IMR-90 (cell line): ENCODE measurements around the gene CHTF8. TPM values are rescaled to one million over a fixed set of nuclear protein-coding genes. Genes with fewer than 3 reads are reported as not detected.

ENCODE experiments used
- ATAC-seq: fragments of 200-7000 bp; cut with Tn5 transposase; 2 replicates; pipeline ENCODE4 v1.9.1; 2020; ENCODE audit warnings: low read depth, mild to moderate bottlenecking, moderate library complexity
- BruUV-seq: library from RNA; stranded (reverse); fragments of 400-500 nt; replicated peaks from 2 replicates; lab custom pipeline; 2021; lab: Mats Ljungman, UMichigan
- CTCF ChIA-PET: fragments of 300-600 bp; formaldehyde crosslinking; extraction: SDS; loops from one replicate; lab custom pipeline; 2021; ENCODE audit warnings: antibody characterized with exemption; lab: Yijun Ruan, JAX
- POLR2A ChIA-PET: fragments of 300-600 bp; sonication (Branson Sonifier 250); formaldehyde crosslinking; loops from one replicate; lab custom pipeline; 2022; ENCODE audit warnings: antibody characterized with exemption; ENCODE audit not compliant: unreplicated experiment; lab: Charles Lee
- DNase-seq: peaks from one replicate; pipeline ENCODE4 v3.0.0; 2013
- H2AFZ ChIP-seq: replicated peaks from 2 replicates; pipeline ENCODE3; 2013; ENCODE audit warnings: low read length, mild to moderate bottlenecking; ENCODE audit not compliant: poor library complexity
- H2AK5ac ChIP-seq: 2 replicates; pipeline ENCODE4 v1.6.1; 2013; ENCODE audit warnings: low read depth, low read length, inconsistent platforms
- H2AK9ac ChIP-seq: replicated peaks from 2 replicates; pipeline ENCODE3; 2013; ENCODE audit warnings: mild to moderate bottlenecking, low read depth, low read length, moderate library complexity; ENCODE audit not compliant: poor library complexity
- H2BK120ac ChIP-seq: 2 replicates; pipeline ENCODE4 v1.6.1; 2013; ENCODE audit warnings: low read depth, low read length, inconsistent platforms
- H2BK15ac ChIP-seq: 3 replicates; pipeline ENCODE4 v1.6.1; 2013; ENCODE audit warnings: low read depth, low read length, inconsistent platforms
- H2BK20ac ChIP-seq: 2 replicates; pipeline ENCODE4 v1.6.1; 2013; ENCODE audit warnings: low read depth, mild to moderate bottlenecking, inconsistent platforms, low read length, moderate library complexity
- H2BK5ac ChIP-seq: 2 replicates; pipeline ENCODE4 v1.6.1; 2013; ENCODE audit warnings: mild to moderate bottlenecking, low read depth, low read length, inconsistent platforms; ENCODE audit not compliant: poor library complexity, severe bottlenecking
- H3K14ac ChIP-seq: replicated peaks from 2 replicates; pipeline ENCODE4 v1.6.1; 2013; ENCODE audit warnings: low read depth, low read length, inconsistent platforms
- H3K18ac ChIP-seq: 2 replicates; pipeline ENCODE4 v1.6.1; 2013; ENCODE audit warnings: low read depth, low read length, control low read depth
- H3K23ac ChIP-seq: 2 replicates; pipeline ENCODE4 v1.6.1; 2013; ENCODE audit warnings: low read depth, low read length, inconsistent platforms
- H3K27ac ChIP-seq: 2 replicates; pipeline ENCODE4 v1.5.1; 2013; ENCODE audit warnings: mild to moderate bottlenecking, control low read depth, low read length; ENCODE audit not compliant: insufficient read depth
- H3K27me3 ChIP-seq: 2 replicates; pipeline ENCODE4 v1.6.1; 2013; ENCODE audit warnings: low read length; ENCODE audit not compliant: control insufficient read depth, insufficient read depth
- H3K36me3 ChIP-seq: 2 replicates; pipeline ENCODE4 v1.6.1; 2013; ENCODE audit warnings: low read length, mixed read lengths; ENCODE audit not compliant: control insufficient read depth, insufficient read depth
- H3K4ac ChIP-seq: 2 replicates; pipeline ENCODE4 v1.6.1; 2013; ENCODE audit warnings: low read depth, low read length, inconsistent platforms
- H3K4me1 ChIP-seq: 2 replicates; pipeline ENCODE4 v1.6.1; 2013; ENCODE audit warnings: low read length, mixed read lengths; ENCODE audit not compliant: control insufficient read depth, insufficient read depth
- H3K4me2 ChIP-seq: 2 replicates; pipeline ENCODE4 v1.6.1; 2013; ENCODE audit warnings: low read depth, mild to moderate bottlenecking, control low read depth, low read length, moderate library complexity
- H3K4me3 ChIP-seq: 2 replicates; pipeline ENCODE4 v1.5.1; 2013; ENCODE audit warnings: low read depth, mild to moderate bottlenecking, control low read depth, low read length, moderate library complexity; ENCODE audit not compliant: insufficient read depth
- H3K56ac ChIP-seq: 2 replicates; pipeline ENCODE4 v1.6.1; 2013; ENCODE audit warnings: low read length, inconsistent platforms; ENCODE audit not compliant: insufficient read depth; ENCODE audit errors: extremely low read depth
- H3K79me1 ChIP-seq, 2 experiments: 2 replicates each; pipeline ENCODE4 v1.6.1; 2013; ENCODE audit warnings: low read length in 2 of 2, inconsistent platforms in 1 of 2, low read depth in 1 of 2
- H3K9ac ChIP-seq: 2 replicates; pipeline ENCODE4 v1.6.1; 2013; ENCODE audit warnings: low read depth, low read length, control low read depth
- H3K9me1 ChIP-seq: 2 replicates; pipeline ENCODE4 v1.6.1; 2013; ENCODE audit warnings: low read length, inconsistent platforms; ENCODE audit not compliant: insufficient read depth
- H3K9me3 ChIP-seq: 2 replicates; pipeline ENCODE4 v1.6.1; 2013; ENCODE audit warnings: low read length; ENCODE audit not compliant: control insufficient read depth, insufficient read depth
- H4K20me1 ChIP-seq: 2 replicates; pipeline ENCODE4 v1.6.1; 2013; ENCODE audit warnings: low read length, inconsistent platforms; ENCODE audit not compliant: insufficient read depth
- H4K5ac ChIP-seq: 2 replicates; pipeline ENCODE4 v1.6.1; 2013; ENCODE audit warnings: mild to moderate bottlenecking, low read depth, low read length, control low read depth
- H4K8ac ChIP-seq, 2 experiments: 2 replicates each; pipeline ENCODE4 v1.6.1; 2013; ENCODE audit warnings: low read depth in 2 of 2, low read length in 2 of 2, control low read depth in 1 of 2, inconsistent platforms in 1 of 2
- H4K91ac ChIP-seq: 2 replicates; pipeline ENCODE4 v1.6.1; 2013; ENCODE audit warnings: low read depth, low read length, inconsistent platforms; ENCODE audit not compliant: insufficient read depth
- BHLHE40 ChIP-seq: fragments of 150-350 bp; IDR thresholded peaks from 2 replicates; pipeline ENCODE4 v1.6.1; 2016; ENCODE audit warnings: mild to moderate bottlenecking, low read depth, low read length
- CEBPB ChIP-seq: IDR thresholded peaks from 2 replicates; pipeline ENCODE4 v1.6.1; 2012; ENCODE audit warnings: low read depth, low read length, improper control_type of control experiment
- CHD1 ChIP-seq: IDR thresholded peaks from 2 replicates; pipeline ENCODE4 v1.6.1; 2012; ENCODE audit warnings: low read depth, low read length, improper control_type of control experiment
- CTCF ChIP-seq: conservative IDR thresholded peaks from 2 replicates; pipeline ENCODE4 v1.5.1; 2012; ENCODE audit warnings: mild to moderate bottlenecking, low read depth, low read length, improper control_type of control experiment
- MAFK ChIP-seq: IDR thresholded peaks from 2 replicates; pipeline ENCODE4 v1.6.1; 2012; ENCODE audit warnings: low read depth, low read length, improper control_type of control experiment
- RAD21 ChIP-seq: IDR thresholded peaks from 2 replicates; pipeline ENCODE4 v1.6.1; 2012; ENCODE audit warnings: low read length, improper control_type of control experiment
- USF2 ChIP-seq: fragments of 150-350 bp; IDR thresholded peaks from 2 replicates; pipeline ENCODE4 v1.6.1; 2017; ENCODE audit warnings: mild to moderate bottlenecking, antibody characterized with exemption, low read length, low read depth
- WGBS, 2 experiments: methylation state at CpG; one replicate each; pipeline versions ENCODE4 v1.1.5 to v1.1.7; 2013; ENCODE audit warnings: missing lambda C conversion rate in 2 of 2; ENCODE audit not compliant: insufficient read length in 1 of 2; ENCODE audit errors: extremely low coverage in 2 of 2; 5-methylcytosine and 5-hydroxymethylcytosine counted together
- dilution Hi-C: fragments of 300-500 bp; cut with HindIII; formaldehyde crosslinking; loops from one replicate; pipeline ENCODE4 v1.14.3; 2018; ENCODE audit warnings: low sequenced_read_pairs; ENCODE audit not compliant: unreplicated experiment
- in situ Hi-C: fragments of 300-500 bp; cut with MboI; formaldehyde crosslinking; loops from 3 replicates; pipeline ENCODE4 v1.14.3; 2019; ENCODE audit warnings: low sequenced_read_pairs, inconsistent platforms, mixed read lengths
- intact Hi-C: fragments of 100-400 bp; cut with micrococcal nuclease; formaldehyde crosslinking; loops from 2 replicates; pipeline ENCODE4 v1.10.0; 2022
- polyA plus RNA-seq, 3 experiments: library from polyadenylated mRNA; depleted of rRNA; stranded (reverse); fragments of >200 nt; gene quantifications; 2 replicates each; pipeline ENCODE4 v1.2.3, GENCODE V29; 2012; ENCODE audit warnings: low replicate concordance in 1 of 3
- total RNA-seq: library from RNA; depleted of rRNA; stranded (reverse); fragments of >200 nt; gene quantifications from 2 replicates; pipeline ENCODE4 v1.2.3, GENCODE V29; 2012

The CHTF8 gene
- total and polyA plus RNA-seq, 2 of the 4 experiments (the other 2 are of a cell fraction), result 47.1 to 122 TPM

- DNase-seq, result peak; percentile 38
- Histone ChIP-seq H3K79me1 (no peaks in the 10 kb centered on the region; a peak in 2 of 4 replicates), H3K9ac (no peak overlapping the region), H3K56ac (no peak overlapping the region), H3K9me1 (peaks cover 15% of the 10 kb centered on the region), H2BK120ac (no peak overlapping the region), H3K14ac (no peak overlapping the region), H3K4me3 (no peak overlapping the region), H3K9me3 (no peaks in the 10 kb centered on the region), H3K27me3 (no peaks in the 10 kb centered on the region), H2BK15ac (no peak overlapping the region), H3K4me1 (peaks cover 5% of the 10 kb centered on the region), H3K36me3 (no peaks in the 10 kb centered on the region), H4K8ac (no peak overlapping the region), H2BK20ac (no peak overlapping the region), H2BK5ac (no peak overlapping the region), H3K27ac (no peak overlapping the region), H4K5ac (no peak overlapping the region), H4K91ac (no peak overlapping the region), H3K18ac (no peak overlapping the region), H3K4ac (no peak overlapping the region), H2AK5ac (peak overlapping the region; percentile 63; the same call in 1 of the 2 replicates), H3K4me2 (no peak overlapping the region), H4K20me1 (no peaks in the 10 kb centered on the region), H2AK9ac (no peak overlapping the region), H2AFZ (peak overlapping the region; percentile 67), H3K23ac (0 out of 2 replicates have a peak overlapping the region, but pooled peaks have one; percentile 26)
- POLR2A ChIA-PET, result no interaction called here
- intact Hi-C loops, result no loop called here
- dilution Hi-C loops, result no loop called here
- BruUV-seq, result no TSS peak
- no CpG with 5 or more reads among the region's 4 CpGs for WGBS, 2 experiments
- TF ChIP-seq CTCF (no peak), CHD1 (no peak), RAD21 (no peak), MAFK (no peak), CEBPB (no peak), BHLHE40 (no peak), USF2 (no peak)
- in situ Hi-C loops, result no loop called here
- ATAC-seq, result no peak
- CTCF ChIA-PET, result no interaction called here
Observed at GRCh38 chr16:69077251-69077650, 55.1 kb downstream of the CHTF8 start.
